ENCODE data around the gene MZB1.
"Not testable (repeated sequence)": the region's sequence is repeated elsewhere in the genome, so short reads cannot be mapped to it uniquely, and the experiment has no call there.

MZB1 gene

GRCh38 chr5:139410121-139410992 is 20.6 kb upstream of the MZB1 start:
- DNase-seq = no peak

DNA sequence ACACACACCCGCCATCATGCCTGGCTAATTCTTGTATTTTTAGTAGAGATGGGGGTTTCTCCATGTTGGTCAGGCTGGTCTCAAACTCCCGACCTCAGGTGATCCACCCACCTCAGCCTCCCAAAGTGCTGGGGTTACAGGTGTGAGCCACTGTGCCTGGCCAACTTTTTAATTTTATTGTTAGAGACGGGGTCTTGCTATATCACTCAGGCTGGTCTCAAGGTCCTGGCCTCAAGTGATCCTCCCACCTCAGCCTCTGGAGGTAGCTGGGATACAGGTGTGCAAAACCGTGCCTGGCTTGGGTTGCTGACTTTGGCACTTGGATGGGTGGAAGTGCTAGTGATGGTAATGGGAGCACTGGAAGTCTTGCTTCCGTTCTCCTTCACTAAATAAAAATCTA is 19.4 kb upstream of the MZB1 start:
- DNase-seq = not testable (repeated sequence)

DNA sequence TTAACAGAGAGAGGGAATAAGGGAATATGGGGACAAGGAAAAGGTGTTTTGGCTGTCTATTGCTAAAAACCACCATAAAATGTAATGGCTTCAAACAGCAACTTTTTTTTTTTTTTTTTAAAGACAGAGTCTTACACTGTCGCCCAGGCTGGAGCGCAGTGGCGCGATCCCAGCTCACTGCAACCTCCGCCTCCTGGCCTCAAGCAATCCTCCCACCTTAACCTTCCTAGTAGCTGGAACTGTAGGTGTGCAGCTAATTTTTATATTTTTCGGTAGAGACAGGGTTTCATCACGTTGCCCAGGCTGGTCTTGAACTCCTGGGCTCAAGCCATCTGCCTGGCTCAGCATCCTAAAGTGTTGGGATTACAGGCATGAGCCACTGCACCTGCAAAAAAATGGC is 18.5 kb upstream of the MZB1 start:
- no peak for DNase-seq

DNA sequence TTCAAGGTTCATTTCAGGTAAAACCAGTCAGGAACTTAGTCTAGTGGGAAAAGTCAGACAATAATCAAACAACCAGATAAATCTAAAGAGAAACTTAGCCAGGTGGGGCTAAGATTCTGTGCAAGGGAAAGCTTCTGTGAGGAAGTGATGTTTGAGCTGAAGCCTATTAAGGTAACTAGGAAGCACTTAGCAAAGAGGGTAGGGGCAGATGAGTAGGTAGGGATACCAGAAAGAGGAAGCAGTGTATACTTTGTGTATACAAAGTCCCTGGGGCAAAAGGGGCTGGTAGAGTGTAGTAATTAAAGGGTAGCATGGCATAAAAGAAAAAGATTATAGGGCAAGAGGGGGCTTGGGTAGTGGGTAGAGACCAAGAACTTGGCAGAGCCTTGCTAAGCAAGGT is 17.8 kb upstream of the MZB1 start:
- DNase-seq = no peak

- no peak for DNase-seq
These were observed 17.2 kb upstream of the MZB1 start for GRCh38 chr5:139406963-139407362.

DNA sequence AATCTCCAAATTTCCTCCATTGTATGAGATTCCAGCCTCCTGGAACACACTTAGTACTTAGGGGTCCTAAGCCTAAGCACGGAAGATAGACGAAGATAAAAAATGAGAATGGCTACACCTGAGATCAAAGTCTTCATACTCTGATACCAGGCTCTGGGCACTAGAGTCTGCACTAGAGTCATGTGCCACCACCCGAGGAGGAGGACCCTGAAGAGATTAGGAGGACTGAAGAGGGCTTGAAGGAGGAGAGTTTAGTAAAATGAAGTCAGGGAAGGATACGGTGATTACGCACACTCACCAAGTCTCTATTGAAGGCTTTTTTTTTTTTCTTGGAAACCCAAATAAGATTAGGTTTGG is 14.7 kb upstream of the MZB1 start:
- no peak for DNase-seq

- DNase-seq = peak; percentile 99
These were observed 14.2 kb upstream of the MZB1 start, which contains the start of gene SPATA24 for GRCh38 chr5:139403787-139404483. Gene SPATA24, minus strand, starts transcription at chr5:139404089. Its CDS starts 29 bp downstream, at chr5:139404060.

GRCh38 chr5:139403418-139403786 is 13.7 kb upstream of the MZB1 start:
- DNase-seq = no peak

GRCh38 chr5:139402561-139403158 is 12.9 kb upstream of the MZB1 start:
- no peak for DNase-seq

DNA sequence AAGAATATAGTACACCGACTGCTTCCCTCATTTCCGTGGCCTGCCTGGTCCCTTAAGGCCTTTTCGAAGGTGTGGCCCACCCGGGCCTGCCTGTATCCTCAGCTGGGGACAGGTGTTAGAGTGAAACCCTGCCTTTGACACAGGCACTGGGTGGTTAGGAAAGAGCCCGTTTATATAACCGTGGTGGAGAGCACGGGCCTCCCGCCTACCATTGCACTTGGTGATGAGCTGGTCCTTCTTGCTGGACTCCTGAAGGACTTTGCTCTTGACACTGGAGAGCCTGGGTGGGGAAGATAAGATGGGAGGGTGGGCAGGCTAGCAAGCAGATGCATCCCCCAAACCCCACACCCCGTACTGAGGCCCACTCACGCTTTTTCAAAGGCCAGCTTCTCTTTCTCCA is 11.8 kb upstream of the MZB1 start:
- DNase-seq = no peak

DNA sequence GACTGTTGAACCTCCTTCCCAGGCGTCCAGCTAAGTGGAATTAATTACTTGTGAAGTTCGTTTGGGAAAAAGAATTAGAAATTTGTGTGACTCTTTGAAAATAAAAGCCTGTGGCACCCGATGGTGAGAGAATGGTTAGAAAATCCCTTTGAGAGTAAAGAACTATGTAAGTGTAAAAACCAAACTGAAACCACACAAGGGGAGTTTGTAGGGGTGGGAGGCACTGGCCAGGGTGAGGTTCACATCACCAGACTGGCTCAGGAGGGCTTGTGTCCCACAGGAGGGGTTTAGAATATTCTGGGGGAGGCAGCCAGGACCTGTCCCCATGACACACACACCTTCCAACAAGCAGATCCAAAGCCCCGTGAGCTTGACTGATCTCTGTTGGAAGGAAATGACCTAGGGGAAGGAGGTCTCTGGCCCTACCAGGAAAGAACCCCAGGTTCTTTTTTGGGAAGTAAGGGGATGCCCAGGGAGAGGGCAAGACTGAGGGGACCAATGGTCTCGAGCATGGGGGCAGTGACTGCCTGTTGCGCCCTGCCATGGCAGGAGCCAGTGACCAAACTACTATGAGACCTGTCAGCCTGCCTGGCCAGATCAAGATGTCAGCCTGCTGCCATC is 9.9 kb upstream of the MZB1 start:
- DNase-seq = no peak

DNA sequence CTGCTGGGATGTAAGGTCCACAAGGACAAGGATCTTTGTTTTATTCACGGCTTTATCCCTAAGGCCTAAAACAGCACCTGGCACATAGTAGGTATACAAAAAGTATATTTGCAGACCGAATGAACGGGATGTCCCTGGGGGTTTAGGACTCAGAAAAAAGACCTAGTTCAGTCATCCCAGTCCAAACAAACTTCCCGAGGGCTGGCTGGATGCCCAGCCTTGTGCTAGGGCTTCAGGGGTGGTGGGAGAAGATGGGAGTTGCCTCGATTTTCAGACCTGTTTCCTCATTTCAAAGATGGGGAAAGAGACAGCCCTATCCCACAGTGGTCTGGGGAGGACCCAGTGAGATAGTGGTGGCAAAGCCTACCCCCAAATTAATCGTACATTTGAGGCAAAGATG is 8.2 kb upstream of the MZB1 start:
- DNase-seq = no peak

- no peak for DNase-seq
These were observed 7.0 kb upstream of the MZB1 start for GRCh38 chr5:139396691-139397090.

DNA sequence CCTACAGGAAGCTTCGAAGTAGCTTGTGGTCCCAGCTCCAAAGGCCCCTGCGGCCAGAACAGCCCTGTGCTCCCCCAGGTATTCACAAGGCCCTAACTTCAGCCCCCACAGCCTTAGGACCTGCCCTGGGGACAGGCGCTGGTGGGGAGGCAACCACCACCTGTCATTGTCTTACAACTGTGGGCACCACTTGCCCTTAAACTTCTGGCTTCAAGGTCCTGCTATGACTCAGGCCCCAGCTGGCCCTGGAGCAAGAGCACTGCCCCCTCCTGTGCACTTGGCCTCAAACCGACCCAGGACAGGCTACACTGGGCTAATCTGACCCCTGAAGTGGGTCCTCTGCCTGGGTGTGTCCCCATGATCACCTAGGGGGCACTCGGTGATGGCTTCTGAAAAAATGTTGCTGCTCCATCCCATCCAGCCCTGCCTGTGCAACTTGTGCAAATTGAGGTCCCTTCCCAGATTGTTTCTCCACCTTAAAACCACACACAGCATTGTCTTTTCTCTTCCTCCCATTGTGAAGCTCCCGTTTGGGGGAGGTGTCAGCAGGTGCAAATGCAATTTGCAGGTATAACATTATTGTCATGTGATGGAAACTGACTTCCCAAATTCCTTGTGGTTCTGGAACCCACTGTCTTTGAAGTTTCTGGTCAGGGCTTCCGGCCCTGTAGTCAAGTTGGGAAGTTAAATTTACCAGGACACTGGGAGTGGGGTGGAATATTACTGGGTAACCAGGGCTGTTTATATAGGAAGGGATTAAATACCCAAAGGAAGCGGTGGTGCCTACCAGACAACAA is 6.3 kb upstream of the MZB1 start:
- DNase-seq = no peak

- DNase-seq = no peak
These were observed 5.2 kb upstream of the MZB1 start, which contains the start of gene PROB1 for GRCh38 chr5:139394654-139395566. Gene PROB1, minus strand, starts transcription at chr5:139395104. Its CDS starts 23 bp downstream, at chr5:139395081.

GRCh38 chr5:139394123-139394653 is 4.5 kb upstream of the MZB1 start:
- peak; percentile 62 for DNase-seq

- DNase-seq = no peak
These were observed 3.9 kb upstream of the MZB1 start for GRCh38 chr5:139393497-139394122.

DNA sequence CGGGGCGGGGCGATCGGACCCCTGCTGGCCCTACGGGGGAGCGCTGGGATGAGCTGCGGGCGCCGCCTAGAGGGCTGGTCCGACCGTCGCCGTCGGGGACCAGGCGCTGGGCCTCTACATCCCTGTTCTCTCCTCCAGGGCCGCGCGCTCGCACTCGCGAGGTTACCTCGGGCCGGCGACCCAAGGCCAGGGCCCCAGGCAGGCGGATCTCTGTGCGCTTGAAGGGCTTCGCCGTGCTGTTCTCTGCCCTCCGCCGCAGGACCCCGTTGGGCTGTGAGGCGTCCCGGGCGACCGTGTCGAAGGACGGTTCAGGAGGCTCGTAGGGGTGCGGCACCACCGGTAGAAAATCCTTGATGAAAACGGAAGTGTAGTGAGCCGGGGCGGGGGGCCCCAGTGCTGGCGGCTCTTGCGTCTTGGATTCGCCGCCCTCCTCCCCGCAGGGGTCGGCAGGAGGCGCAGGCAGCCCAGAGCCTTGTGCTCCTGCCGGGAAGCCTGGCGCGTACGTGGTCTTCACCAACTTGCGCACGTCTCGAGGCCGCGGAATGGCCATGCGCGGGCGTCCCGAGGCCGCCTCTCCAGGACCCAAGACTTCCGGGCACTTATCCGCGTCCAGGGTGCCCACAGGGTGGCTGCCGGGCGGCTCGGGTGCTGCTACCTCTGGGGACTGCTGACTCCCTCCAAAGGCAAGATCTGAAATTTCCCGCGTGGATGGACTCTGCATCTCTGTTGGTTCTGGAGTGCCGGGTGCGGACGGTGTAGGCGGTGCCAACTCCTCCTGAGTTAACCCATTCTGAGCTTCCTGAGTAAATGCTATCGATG is 3.2 kb upstream of the MZB1 start:
- peak; percentile 79 for DNase-seq

DNA sequence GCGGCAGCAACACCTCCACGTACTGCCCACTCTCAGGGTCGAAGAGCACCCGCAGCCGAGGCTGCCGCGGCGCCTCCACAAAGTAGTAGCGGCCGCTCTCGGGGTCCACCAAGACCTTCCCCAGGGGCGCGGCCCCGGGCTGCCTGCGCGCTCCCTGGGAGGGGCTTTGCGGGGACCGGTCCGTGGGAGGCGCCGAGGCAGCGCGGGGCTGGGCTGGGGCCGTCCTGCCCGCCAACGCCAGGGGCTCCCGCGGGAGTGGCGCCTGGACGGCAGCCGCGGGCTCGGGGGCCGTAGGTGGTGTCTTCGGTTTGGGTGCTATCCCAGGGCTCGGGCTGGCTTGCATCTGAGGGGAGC is 2.6 kb upstream of the MZB1 start:
- DNase-seq = no peak

Data from activated naive CD4-positive, alpha-beta T cell treated with anti-CD3 and anti-CD28 coated beads, Interleukin-2, amount 50 U/mL, for 16 hours (primary cell).